RWPE1 (cell line): ENCODE measurements around the gene TSPAN5.

Source experiments
- CTCF ChIA-PET: fragments of 350-600 bp; sonication (Branson Sonifier 250); formaldehyde crosslinking; extraction: SDS; loops from one replicate; lab custom pipeline; 2021; lab: Yijun Ruan, JAX
- POLR2A ChIA-PET: fragments of 400-600 bp; formaldehyde crosslinking; extraction: SDS; loops from one replicate; lab custom pipeline; 2020; ENCODE audit warnings: antibody characterized with exemption; ENCODE audit not compliant: low non-redundant PET; lab: Yijun Ruan, JAX
- DNase-seq: peaks from one replicate; pipeline ENCODE4 v3.0.0; 2012; ENCODE audit warnings: low spot score
- H3K27ac ChIP-seq: fragments of 450-650 bp; 2 replicates; pipeline ENCODE4 v1.5.1; 2017
- CTCF ChIP-seq: fragments of 450-650 bp; conservative IDR thresholded peaks from 2 replicates; pipeline ENCODE4 v1.5.1; 2017; ENCODE audit warnings: low read depth, mild to moderate bottlenecking

TSPAN5 gene

GRCh38 chr4:98501383-98501782, 157.0 kb downstream of the TSPAN5 start:
- no peak for DNase-seq
- POLR2A ChIA-PET = no interaction called here
- TF ChIP-seq CTCF = no peak
- CTCF ChIA-PET = no interaction called here
- H3K27ac ChIP-seq = no peak overlapping the region

- CTCF ChIA-PET = no interaction called here
- no peak for DNase-seq
- no peak for TF ChIP-seq CTCF
- no peak overlapping the region for H3K27ac ChIP-seq
- POLR2A ChIA-PET = no interaction called here
Observed at GRCh38 chr4:98498774-98499173, 159.6 kb downstream of the TSPAN5 start.

GRCh38 chr4:98496152-98496845, 162.1 kb downstream of the TSPAN5 start:
- CTCF ChIA-PET = interaction anchor here (0.6 kb wide), 1 partner anchor 16 kb away, joined by 5 read pairs; no protein-coding TSS in a partner anchor

GRCh38 chr4:98493296-98493695, 165.1 kb downstream of the TSPAN5 start:
- DNase-seq = no peak
- POLR2A ChIA-PET = no interaction called here
- no peak for TF ChIP-seq CTCF
- CTCF ChIA-PET = no interaction called here
- no peak overlapping the region for H3K27ac ChIP-seq

More at GRCh38 chr4:98496152-98496845, 162.1 kb downstream of the TSPAN5 start:
- TF ChIP-seq CTCF = no peak
- POLR2A ChIA-PET = no interaction called here
- H3K27ac ChIP-seq = no peak overlapping the region
- DNase-seq = no peak

- TF ChIP-seq CTCF = no peak
- ChIA-PET CTCF (interaction anchor here (1.1 to 1.5 kb wide), 2 partner anchors 25 to 45 kb away, joined by 3 read pairs; no protein-coding TSS in a partner anchor), POLR2A (no interaction called here)
- no peak for DNase-seq
- H3K27ac ChIP-seq = peak overlapping the region; percentile 66
Observed at GRCh38 chr4:98491899-98492559, 166.4 kb downstream of the TSPAN5 start.

- no peak for TF ChIP-seq CTCF
- no peak overlapping the region for H3K27ac ChIP-seq
- DNase-seq = no peak
- CTCF ChIA-PET = no interaction called here
- POLR2A ChIA-PET = no interaction called here
Observed at GRCh38 chr4:98490251-98490650, 168.2 kb downstream of the TSPAN5 start.
